ENCODE data around the gene CCNYL1. TPM values are rescaled to one million over a fixed set of nuclear protein-coding genes. Genes with fewer than 3 reads are reported as not detected.
"Not testable (repeated sequence)": the region's sequence is repeated elsewhere in the genome, so short reads cannot be mapped to it uniquely, and the experiment has no call there.

CCNYL1 gene
- polyA plus RNA-seq, 3 donors: 4.1 to 10.6 (median 4.6) TPM

DNA sequence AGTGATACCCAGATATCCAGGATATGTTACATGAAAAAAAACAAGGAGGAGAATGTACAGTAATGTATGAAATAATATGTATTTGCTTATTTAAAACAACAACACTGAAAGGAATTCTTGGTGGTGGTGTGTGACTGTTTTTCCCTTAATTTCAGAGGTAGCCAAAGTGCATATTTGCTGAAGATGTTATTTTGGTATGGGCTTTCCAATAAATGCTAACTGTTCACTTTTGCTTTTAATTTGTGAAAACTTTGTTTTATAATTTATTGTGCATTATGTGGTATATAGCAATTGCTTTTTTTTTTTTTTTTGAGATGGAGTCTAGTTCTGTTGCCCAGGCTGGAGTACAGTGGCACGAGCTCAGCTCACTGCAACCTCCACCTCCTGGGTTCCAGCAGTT lies 7.6 kb downstream of the CCNYL1 start:
- H3K27ac ChIP-seq (ENCODE audit: low read depth in 1 of 2, low read length in 2 of 2): no peak overlapping the region
- Mint-ChIP-seq H3K27me3 (ENCODE audit: low read depth in 3 of 3) (peaks cover 0 to 3% (median 0%) of the 10 kb centered on the region in 3 donors), H3K36me3 (peaks cover 9 to 23% of the 10 kb centered on the region in 2 donors), H3K4me1 (peaks cover 10% of the 10 kb centered on the region), H3K9me3 (peaks cover 0 to 2% (median 0%) of the 10 kb centered on the region in 7 donors), H3K27ac (no peak overlapping the region), H3K4me3 (no peak overlapping the region)
- no CpG with 5 or more reads among the region's 1 CpG for WGBS (ENCODE audit: insufficient coverage)
- H3K79me2 ChIP-seq (ENCODE audit: insufficient read depth, low read length): peaks cover 83% of the 10 kb centered on the region
- H3K4me3 ChIP-seq (replicated peaks in 1 of 3; ENCODE audit: low read depth in 2 of 3, low read length in 3 of 3): no peak overlapping the region
- H2AFZ ChIP-seq (ENCODE audit: insufficient read depth, low read depth, low read length, poor library complexity, severe bottlenecking): no peak overlapping the region
- no peak overlapping the region for H3K9ac ChIP-seq (ENCODE audit: insufficient read depth, low read length, poor library complexity, severe bottlenecking)
- DNase-seq: no peak
- intact Hi-C loops (cut with micrococcal nuclease): no loop called here
- TF ChIP-seq CTCF (IDR thresholded peaks at IDR 0.05): no peak
- H3K36me3 ChIP-seq (replicated peaks in 1 of 2; ENCODE audit: control insufficient read depth in 1 of 2, insufficient read depth in 2 of 2, low read length in 2 of 2): peaks cover 0 to 16% of the 10 kb centered on the region in 2 donors
- peaks cover 3% of the 10 kb centered on the region for H4K20me1 ChIP-seq (ENCODE audit: insufficient read depth, low read length)
- H3K27me3 ChIP-seq (ENCODE audit: control insufficient read depth in 2 of 2, insufficient read depth in 2 of 2, low read length in 2 of 2): no peaks in the 10 kb centered on the region
- no peak overlapping the region for H3K4me2 ChIP-seq (replicated peaks; ENCODE audit: extremely low read depth, low read length, poor library complexity, severe bottlenecking)
- no peaks in the 10 kb centered on the region for H3K9me3 ChIP-seq (replicated peaks in 1 of 2; ENCODE audit: control insufficient read depth in 1 of 2, insufficient read depth in 1 of 2, low read length in 2 of 2)
- H3K4me1 ChIP-seq (ENCODE audit: control insufficient read depth in 1 of 2, insufficient read depth in 2 of 2, low read length in 2 of 2): no peaks in the 10 kb centered on the region

DNA sequence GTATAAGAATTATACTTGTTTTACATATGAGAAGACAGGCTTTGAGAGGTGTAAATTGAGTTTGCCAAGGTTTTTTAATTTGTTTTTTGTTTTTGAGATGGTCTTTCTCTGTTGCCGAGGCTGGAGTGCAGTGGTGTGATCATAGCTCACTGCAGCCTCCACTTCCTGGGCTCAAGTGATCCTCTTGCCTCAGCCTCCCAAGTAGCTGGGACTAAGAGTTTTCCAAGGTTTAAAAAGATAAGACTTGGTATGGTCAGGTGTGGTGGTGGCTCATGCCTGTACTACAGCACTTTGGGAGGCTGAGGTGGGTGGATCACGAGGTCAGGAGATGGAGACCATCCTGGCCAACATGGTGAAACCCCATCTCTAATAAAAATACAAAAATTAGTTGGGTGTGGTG lies 8.2 kb downstream of the CCNYL1 start:
- H2AFZ ChIP-seq (ENCODE audit: insufficient read depth, low read depth, low read length, poor library complexity, severe bottlenecking); H3K4me1 Mint-ChIP-seq; H3K27ac ChIP-seq (ENCODE audit: low read depth in 1 of 2, low read length in 2 of 2); H3K4me1 ChIP-seq (ENCODE audit: control insufficient read depth in 1 of 2, insufficient read depth in 2 of 2, low read length in 2 of 2); H3K27me3 Mint-ChIP-seq (ENCODE audit: low read depth in 3 of 3); intact Hi-C loops (cut with micrococcal nuclease); H4K20me1 ChIP-seq (ENCODE audit: insufficient read depth, low read length); DNase-seq; H3K4me3 Mint-ChIP-seq; H3K4me3 ChIP-seq (replicated peaks in 1 of 3; ENCODE audit: low read depth in 2 of 3, low read length in 3 of 3); H3K27me3 ChIP-seq (ENCODE audit: control insufficient read depth in 2 of 2, insufficient read depth in 2 of 2, low read length in 2 of 2); H3K4me2 ChIP-seq (replicated peaks; ENCODE audit: extremely low read depth, low read length, poor library complexity, severe bottlenecking); H3K9me3 Mint-ChIP-seq; H3K9me3 ChIP-seq (replicated peaks in 1 of 2; ENCODE audit: control insufficient read depth in 1 of 2, insufficient read depth in 1 of 2, low read length in 2 of 2); H3K9ac ChIP-seq (ENCODE audit: insufficient read depth, low read length, poor library complexity, severe bottlenecking): not testable (repeated sequence)
- Mint-ChIP-seq H3K27ac (peak overlapping the region in 1 of 7 donors; percentile 35), H3K36me3 (peaks cover 7 to 18% of the 10 kb centered on the region in 2 donors)
- WGBS (ENCODE audit: insufficient coverage): 100% methylated on average over 1 of the region's 2 CpGs
- peaks cover 0 to 16% of the 10 kb centered on the region in 2 donors for H3K36me3 ChIP-seq (replicated peaks in 1 of 2; ENCODE audit: control insufficient read depth in 1 of 2, insufficient read depth in 2 of 2, low read length in 2 of 2)
- peaks cover 83% of the 10 kb centered on the region for H3K79me2 ChIP-seq (ENCODE audit: insufficient read depth, low read length)
